Measurements from ENCODE around the gene LEFTY2.

LEFTY2 gene

DNA sequence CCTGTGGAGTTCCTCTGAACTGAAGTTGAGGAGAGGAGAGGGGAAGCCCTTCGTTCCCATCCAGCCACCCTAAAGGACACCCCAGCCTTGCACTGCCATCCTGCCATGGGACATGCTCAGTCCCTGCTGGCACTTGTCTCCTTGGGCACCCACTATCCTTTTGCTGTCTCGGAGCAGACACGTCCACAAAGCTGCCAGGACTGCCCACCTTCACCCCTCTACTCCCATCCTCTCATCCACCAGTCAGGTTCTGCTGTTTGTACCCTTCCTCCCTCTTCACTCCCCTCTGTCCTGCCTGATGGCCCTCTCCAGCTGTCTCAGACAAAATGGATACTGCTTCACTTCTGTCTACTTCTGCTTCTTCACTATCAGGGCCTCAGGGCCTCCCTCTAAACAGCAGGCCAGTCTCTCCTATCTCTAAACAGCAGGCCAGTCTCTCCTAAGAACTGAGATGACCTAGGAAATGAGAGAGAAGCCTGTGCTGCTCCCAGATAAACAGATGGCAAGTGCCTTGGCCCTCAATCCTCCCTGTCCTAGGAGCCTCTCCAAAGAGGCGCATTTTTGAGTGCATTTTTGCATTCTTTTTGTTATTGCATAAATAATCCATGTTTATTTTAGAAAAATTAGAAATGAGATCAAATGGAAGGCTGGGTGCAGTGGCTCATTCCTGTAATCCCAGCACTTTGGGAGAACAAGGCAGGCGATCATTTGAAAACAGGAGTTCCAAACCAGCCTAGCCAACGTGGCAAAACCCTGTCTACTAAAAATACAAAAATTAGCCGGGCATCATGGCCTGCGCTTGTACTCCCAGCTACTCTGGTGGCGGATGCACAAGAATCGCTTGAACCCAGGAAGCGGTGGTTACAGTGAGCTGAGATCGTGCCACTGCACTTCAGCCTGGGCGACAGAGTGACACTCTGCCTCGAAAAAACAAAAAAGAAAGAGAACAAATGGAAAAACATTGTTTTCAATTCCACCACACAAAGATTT is 12.5 kb downstream of the LEFTY2 start:
- Mint-ChIP-seq H3K36me3 (ENCODE audit: low read depth) (peaks cover 3% of the 10 kb centered on the region), H3K9me3 (no peaks in the 10 kb centered on the region), H3K4me3 (peak overlapping the region; percentile 24), H3K27ac (peak overlapping the region; percentile 88), H3K27me3 (no peaks in the 10 kb centered on the region), H3K4me1 (peaks cover 30% of the 10 kb centered on the region)
- ATAC-seq (no peak), DNase-seq (peak; percentile 21)

- ATAC-seq: no peak
- Mint-ChIP-seq H3K4me3 (no peak overlapping the region), H3K36me3 (ENCODE audit: low read depth) (peaks cover 16% of the 10 kb centered on the region), H3K9me3 (no peaks in the 10 kb centered on the region), H3K27ac (peak overlapping the region; percentile 22), H3K4me1 (peaks cover 39% of the 10 kb centered on the region), H3K27me3 (no peaks in the 10 kb centered on the region)
- no peak for DNase-seq
Measured at GRCh38 chr1:225926551-225927113, 14.4 kb downstream of the LEFTY2 start.

DNA sequence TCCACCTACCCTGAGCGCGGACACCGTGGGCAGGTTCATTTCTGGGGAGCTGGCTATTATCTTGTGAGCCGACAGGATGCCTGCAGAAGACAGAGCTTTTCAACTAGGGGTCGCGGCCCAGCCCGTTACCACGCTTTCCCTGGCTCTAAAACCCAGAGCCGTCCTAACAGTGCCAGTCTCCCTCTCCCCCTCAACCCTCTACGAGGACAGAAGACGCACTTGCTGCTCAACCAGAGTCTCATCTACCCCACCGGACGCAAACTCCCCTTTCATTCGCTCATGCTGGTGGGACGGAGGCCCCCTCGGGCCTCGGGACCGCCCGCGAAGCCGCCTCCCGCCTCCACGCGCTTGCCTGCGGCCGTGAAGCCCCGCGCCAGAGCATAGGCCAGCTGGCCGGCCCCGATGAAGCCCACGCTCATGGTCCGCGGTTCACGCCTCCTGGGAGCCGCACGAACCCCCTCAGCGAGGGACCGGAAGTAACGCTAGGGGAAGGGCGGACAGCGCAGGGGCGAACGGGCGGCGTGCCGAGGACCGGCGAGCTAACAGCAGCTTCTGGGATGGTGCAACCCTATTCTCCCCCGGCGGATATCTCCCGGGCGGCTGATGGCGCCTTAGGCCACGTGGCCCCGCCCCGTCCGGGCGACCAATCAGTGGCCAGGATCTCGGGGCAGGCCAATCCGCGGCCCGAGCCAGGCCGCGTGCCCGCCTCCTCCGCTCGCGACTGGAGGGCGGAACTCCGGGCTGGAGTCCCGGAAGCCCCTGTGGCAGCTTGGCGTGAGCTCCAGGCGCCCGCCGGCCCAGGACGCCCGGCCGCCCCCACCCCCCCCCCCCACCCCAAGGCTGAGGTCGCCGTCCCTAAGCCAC is 17.1 kb downstream of the LEFTY2 start, which contains the start of gene PYCR2:
PYCR2 (minus strand) TSS at position 559 of the 864 bp plus-strand sequence; CDS start at position 419, 140 bp downstream.
- peak; percentile 94 for DNase-seq
- Mint-ChIP-seq H3K36me3 (ENCODE audit: low read depth) (peaks cover 36% of the 10 kb centered on the region), H3K4me1 (peaks cover 56% of the 10 kb centered on the region), H3K27me3 (no peaks in the 10 kb centered on the region), H3K9me3 (no peaks in the 10 kb centered on the region), H3K4me3 (peak within 1 kb of the TSS; percentile 93), H3K27ac (peak within 1 kb of the TSS; percentile 92)
- ATAC-seq: peak; percentile 98

DNA sequence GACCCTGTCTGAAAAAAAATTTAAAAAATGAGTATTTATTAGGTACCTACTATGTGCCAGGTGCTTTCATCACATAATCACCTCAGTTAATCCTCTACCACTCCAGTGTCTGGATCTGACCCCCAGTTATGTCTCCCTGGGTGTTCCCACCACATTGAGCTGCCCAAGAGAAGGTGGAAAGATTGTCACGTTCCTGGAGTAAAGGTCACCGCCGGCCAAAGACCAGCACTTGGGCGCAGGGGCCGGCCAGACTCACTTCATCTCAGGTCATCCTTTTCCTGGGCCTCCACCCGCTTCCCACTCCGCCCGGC is 17.7 kb downstream of the LEFTY2 start:
- peaks cover 42% of the 10 kb centered on the region for H3K36me3 Mint-ChIP-seq (ENCODE audit: low read depth)
- no peak for ATAC-seq
- DNase-seq: no peak
- no peaks in the 10 kb centered on the region for H3K27me3 Mint-ChIP-seq
- peak overlapping the region; percentile 92 for H3K27ac Mint-ChIP-seq
- no peaks in the 10 kb centered on the region for H3K9me3 Mint-ChIP-seq
- peak overlapping the region; percentile 93 for H3K4me3 Mint-ChIP-seq
- H3K4me1 Mint-ChIP-seq: peaks cover 50% of the 10 kb centered on the region

DNA sequence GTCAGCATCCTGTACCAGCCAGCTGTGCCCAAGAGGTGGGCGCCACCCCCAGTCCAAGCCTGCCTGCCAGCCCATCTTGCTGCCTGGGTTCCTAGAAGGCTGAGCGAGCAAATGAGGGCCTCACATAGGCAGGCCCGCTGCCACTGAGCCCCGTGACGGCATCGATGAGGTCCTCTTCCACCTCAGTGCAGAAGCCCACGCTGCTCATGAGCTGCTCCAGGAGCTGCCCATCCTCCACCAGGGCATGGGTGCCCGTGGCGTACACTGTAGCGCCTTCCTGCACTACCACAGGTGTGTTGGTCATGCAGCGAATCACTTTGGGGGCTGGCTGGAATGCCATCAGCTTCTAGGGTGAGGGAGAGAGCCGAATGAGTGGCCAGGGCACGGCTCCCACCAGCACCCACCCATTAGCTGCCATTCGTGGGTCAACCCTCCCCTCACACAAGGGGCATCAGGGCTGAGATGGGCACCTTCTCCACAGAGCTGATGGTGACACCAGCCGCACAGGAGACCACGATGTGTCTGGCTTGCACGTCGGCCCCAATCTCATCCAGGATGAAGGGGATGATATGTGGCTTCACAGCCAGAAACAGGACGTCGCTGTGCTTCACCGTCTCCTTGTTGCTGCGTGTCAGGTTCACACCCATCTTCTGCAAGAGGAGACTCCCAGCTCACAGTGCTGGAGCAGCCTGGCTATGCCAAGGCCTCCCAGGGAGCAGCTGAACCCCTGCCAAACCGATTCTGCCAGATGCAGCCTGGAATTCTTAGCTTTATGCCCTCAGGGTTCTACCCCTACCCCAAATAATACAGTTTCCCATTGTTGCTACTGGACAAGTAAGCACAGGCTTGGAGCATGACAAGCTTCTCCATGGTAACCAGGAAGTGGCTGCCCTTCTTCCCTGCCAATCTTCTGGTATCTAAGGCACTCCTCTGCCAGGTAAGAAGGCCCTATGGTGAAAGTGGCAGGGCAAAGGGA is 19.0 kb downstream of the LEFTY2 start:
- H3K4me3 Mint-ChIP-seq: peak overlapping the region; percentile 93
- peaks cover 45% of the 10 kb centered on the region for H3K4me1 Mint-ChIP-seq
- H3K27me3 Mint-ChIP-seq: no peaks in the 10 kb centered on the region
- DNase-seq: no peak
- H3K27ac Mint-ChIP-seq: peak overlapping the region; percentile 92
- peaks cover 51% of the 10 kb centered on the region for H3K36me3 Mint-ChIP-seq (ENCODE audit: low read depth)
- no peak for ATAC-seq
- H3K9me3 Mint-ChIP-seq: no peaks in the 10 kb centered on the region

- no peaks in the 10 kb centered on the region for H3K27me3 Mint-ChIP-seq
- H3K27ac Mint-ChIP-seq: peak overlapping the region; percentile 48
- no peak for ATAC-seq
- peaks cover 36% of the 10 kb centered on the region for H3K4me1 Mint-ChIP-seq
- no peak overlapping the region for H3K4me3 Mint-ChIP-seq
- H3K36me3 Mint-ChIP-seq (ENCODE audit: low read depth): peaks cover 54% of the 10 kb centered on the region
- H3K9me3 Mint-ChIP-seq: no peaks in the 10 kb centered on the region
- no peak for DNase-seq
Measured at GRCh38 chr1:225919906-225920305, 21.1 kb downstream of the LEFTY2 start.

DNA sequence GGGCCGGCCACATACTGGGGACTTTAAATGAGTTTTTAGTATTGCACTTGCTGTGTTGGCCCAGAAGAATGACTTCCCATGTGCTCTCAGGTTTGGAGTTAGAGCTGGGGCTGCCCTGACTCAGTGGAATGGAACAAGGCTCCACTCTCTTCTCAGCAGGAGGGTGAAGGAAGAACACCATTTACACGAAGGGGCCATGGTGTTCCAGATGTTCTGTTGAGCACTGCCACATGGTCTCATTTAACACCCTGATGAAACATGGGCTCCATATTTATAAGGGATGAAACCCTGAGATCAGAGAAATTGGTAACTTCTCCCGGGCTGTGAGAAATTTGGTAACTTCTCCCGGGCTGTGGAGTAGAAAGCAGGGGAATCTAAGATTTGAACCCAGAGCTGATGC is 22.7 kb downstream of the LEFTY2 start:
- no peak overlapping the region for H3K27ac Mint-ChIP-seq
- no peak for ATAC-seq
- peaks cover 28% of the 10 kb centered on the region for H3K4me1 Mint-ChIP-seq
- no peak overlapping the region for H3K4me3 Mint-ChIP-seq
- DNase-seq: no peak
- peaks cover 49% of the 10 kb centered on the region for H3K36me3 Mint-ChIP-seq (ENCODE audit: low read depth)
- H3K27me3 Mint-ChIP-seq: no peaks in the 10 kb centered on the region
- no peaks in the 10 kb centered on the region for H3K9me3 Mint-ChIP-seq

- H3K9me3 Mint-ChIP-seq: no peaks in the 10 kb centered on the region
- H3K27me3 Mint-ChIP-seq: no peaks in the 10 kb centered on the region
- H3K4me3 Mint-ChIP-seq: no peak overlapping the region
- no peak overlapping the region for H3K27ac Mint-ChIP-seq
- no peak for DNase-seq
- no peak for ATAC-seq
- H3K4me1 Mint-ChIP-seq: peaks cover 24% of the 10 kb centered on the region
- H3K36me3 Mint-ChIP-seq (ENCODE audit: low read depth): peaks cover 44% of the 10 kb centered on the region
Measured at GRCh38 chr1:225917536-225917935, 23.5 kb downstream of the LEFTY2 start.

DNA sequence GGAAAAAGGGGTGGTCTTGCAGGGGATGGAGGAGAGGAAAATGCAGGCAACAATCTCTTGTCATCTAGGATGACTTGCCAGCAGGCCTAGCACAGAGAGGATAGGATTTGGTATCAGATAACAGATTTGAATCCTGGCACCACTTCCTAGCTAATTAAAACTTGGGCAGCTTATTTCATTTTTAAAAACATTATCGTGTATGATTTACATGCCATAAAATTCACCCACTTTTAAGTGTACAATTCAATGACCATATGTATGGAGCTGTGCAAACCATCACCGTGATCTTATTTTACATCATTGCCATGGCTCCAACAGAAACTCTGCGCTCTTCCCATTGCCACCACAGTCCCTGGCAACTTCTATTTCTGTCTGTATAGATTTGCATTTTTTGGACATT is 23.9 kb downstream of the LEFTY2 start:
- Mint-ChIP-seq H3K27ac (no peak overlapping the region), H3K9me3 (no peaks in the 10 kb centered on the region), H3K36me3 (ENCODE audit: low read depth) (peaks cover 41% of the 10 kb centered on the region), H3K4me3 (no peak overlapping the region), H3K4me1 (peaks cover 21% of the 10 kb centered on the region), H3K27me3 (no peaks in the 10 kb centered on the region)
- DNase-seq (no peak), ATAC-seq (no peak)

GRCh38 chr1:225915538-225915991 is 25.5 kb downstream of the LEFTY2 start:
- no peaks in the 10 kb centered on the region for H3K27me3 Mint-ChIP-seq
- H3K4me3 Mint-ChIP-seq: no peak overlapping the region
- H3K4me1 Mint-ChIP-seq: peaks cover 14% of the 10 kb centered on the region
- ATAC-seq (no peak), DNase-seq (no peak)
- H3K36me3 Mint-ChIP-seq (ENCODE audit: low read depth): peaks cover 29% of the 10 kb centered on the region
- H3K27ac Mint-ChIP-seq: no peak overlapping the region
- no peaks in the 10 kb centered on the region for H3K9me3 Mint-ChIP-seq

- no peak for ATAC-seq
- H3K4me3 Mint-ChIP-seq: no peak overlapping the region
- peaks cover 25% of the 10 kb centered on the region for H3K36me3 Mint-ChIP-seq (ENCODE audit: low read depth)
- H3K27ac Mint-ChIP-seq: no peak overlapping the region
- no peaks in the 10 kb centered on the region for H3K27me3 Mint-ChIP-seq
- DNase-seq: no peak
- H3K4me1 Mint-ChIP-seq: peaks cover 16% of the 10 kb centered on the region
- no peaks in the 10 kb centered on the region for H3K9me3 Mint-ChIP-seq
Measured at GRCh38 chr1:225914947-225915346, 26.1 kb downstream of the LEFTY2 start.

- Mint-ChIP-seq H3K27ac (no peak overlapping the region), H3K9me3 (no peaks in the 10 kb centered on the region), H3K4me3 (no peak overlapping the region), H3K36me3 (ENCODE audit: low read depth) (peaks cover 20% of the 10 kb centered on the region), H3K4me1 (peaks cover 17% of the 10 kb centered on the region), H3K27me3 (no peaks in the 10 kb centered on the region)
- DNase-seq: no peak
- no peak for ATAC-seq
Measured at GRCh38 chr1:225914391-225914790, 26.6 kb downstream of the LEFTY2 start.

DNA sequence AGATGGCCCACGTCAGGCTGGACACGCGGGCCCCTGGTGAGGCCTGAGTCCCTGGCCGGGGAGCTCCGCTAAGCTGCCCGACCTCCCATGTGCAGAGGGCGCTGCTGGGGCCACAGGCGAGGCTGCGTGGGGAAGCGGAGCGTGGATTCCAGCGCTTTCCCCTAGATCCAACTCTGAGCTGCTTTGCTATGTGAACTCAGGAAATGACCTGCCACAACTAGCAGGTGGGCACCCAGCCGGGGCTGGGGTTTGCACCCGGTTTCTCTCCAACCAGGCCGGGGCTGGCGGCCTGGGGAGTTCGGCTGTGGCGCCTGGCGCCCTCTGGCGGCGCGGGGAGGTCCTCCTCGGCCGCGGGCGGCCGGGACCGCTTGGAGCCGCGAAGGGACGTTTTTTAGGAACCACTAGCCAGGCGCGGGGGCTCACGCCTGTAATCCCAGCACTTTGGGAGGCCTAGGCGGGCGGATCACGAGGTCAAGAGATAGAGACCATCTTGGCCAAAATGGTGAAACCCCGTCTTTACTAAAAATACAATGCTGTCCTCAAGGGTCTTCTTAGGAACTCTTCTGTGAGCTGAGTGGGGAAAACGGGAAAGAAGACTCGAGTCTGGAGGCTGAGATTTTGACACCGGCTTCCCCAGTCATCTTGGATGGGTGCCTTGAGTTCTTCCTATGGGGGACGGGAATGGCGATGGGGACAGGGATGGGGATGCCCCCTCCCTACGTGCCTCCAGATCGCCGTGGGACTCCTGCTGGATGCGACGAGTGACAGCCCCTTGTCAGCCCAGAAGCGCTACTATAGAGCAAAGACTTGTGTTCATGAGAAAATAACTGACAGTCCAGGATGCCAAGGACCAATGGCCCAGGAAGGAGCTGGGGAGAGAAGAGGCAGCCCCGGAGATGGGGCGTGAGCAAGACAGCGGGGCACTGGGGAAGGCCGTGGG is 29.6 kb downstream of the LEFTY2 start:
- no peak overlapping the region for H3K4me3 Mint-ChIP-seq
- H3K4me1 Mint-ChIP-seq: peaks cover 16% of the 10 kb centered on the region
- H3K27ac Mint-ChIP-seq: no peak overlapping the region
- H3K36me3 Mint-ChIP-seq (ENCODE audit: low read depth): no peaks in the 10 kb centered on the region
- no peaks in the 10 kb centered on the region for H3K9me3 Mint-ChIP-seq
- ATAC-seq (peak; percentile 81), DNase-seq (peak; percentile 82)
- H3K27me3 Mint-ChIP-seq: no peaks in the 10 kb centered on the region

Data from activated naive CD8-positive, alpha-beta T cell treated with anti-CD3 and anti-CD28 coated beads, Interleukin-2, amount 50 U/mL, for 24 hours (primary cell).